ENCODE measurements around the gene DNAJC21. TPM values are rescaled to one million over a fixed set of nuclear protein-coding genes. Genes with fewer than 3 reads are reported as not detected.

DNAJC21 gene
- total RNA-seq, 1 experiment from 2014 or later, result 34.7 TPM

- TF ChIP-seq REST (IDR thresholded peaks at IDR 0.05; ENCODE audit: low read depth) (no peak), EGR1 (IDR thresholded peaks at IDR 0.05; ENCODE audit: low read depth) (no peak), ZNF274 (IDR thresholded peaks at IDR 0.05; ENCODE audit: low read depth, low read length) (no peak), FOSL1 (IDR thresholded peaks at IDR 0.05; ENCODE audit: low read depth) (no peak), YY1 (IDR thresholded peaks at IDR 0.05; ENCODE audit: extremely low read depth, insufficient replicate concordance, low read depth, low read length) (no peak)
Observed at GRCh38 chr5:35004200-35004599, 74.8 kb downstream of the DNAJC21 start (continued).

- ChIA-PET CTCF (interaction anchor here (1.8 kb wide), 1 partner anchor 11 kb away, joined by 18 read pairs; no protein-coding TSS in a partner anchor), RAD21 (ENCODE audit: low non-redundant PET in 1 of 2, low total read pairs in 2 of 2, uncharacterized antibody in 2 of 2, unreplicated experiment in 2 of 2) (no interaction called here), POLR2A (no interaction called here)
- H3K9me2 ChIP-seq (ENCODE audit: insufficient read depth), result no peaks in the 10 kb centered on the region
- no peak overlapping the region for H3K4me3 ChIP-seq (replicated peaks in 1 of 2; ENCODE audit: low read depth in 1 of 2, low read length in 2 of 2)
- no peak overlapping the region for H2AFZ ChIP-seq (ENCODE audit: low read depth, low read length, poor library complexity, severe bottlenecking)
- BruUV-seq (replicated peaks), result no TSS peak
- H3K36me3 ChIP-seq (ENCODE audit: control insufficient read depth in 1 of 2, insufficient read depth in 2 of 2, low read length in 2 of 2), result no peaks in the 10 kb centered on the region
- ATAC-seq, result no peak
- H3K27ac ChIP-seq (ENCODE audit: low read depth, low read length), result no peak overlapping the region
- no peaks in the 10 kb centered on the region for H4K20me1 ChIP-seq (ENCODE audit: insufficient read depth)
- H3K4me1 ChIP-seq (ENCODE audit: control insufficient read depth in 1 of 2, insufficient read depth in 2 of 2, low read length in 2 of 2), result no peaks in the 10 kb centered on the region; a peak in 1 of 4 replicates
- H3K9ac ChIP-seq (ENCODE audit: low read length), result no peak overlapping the region
- no peak for DNase-seq (ENCODE audit: low read depth, low spot score)
- intact Hi-C loops (cut with micrococcal nuclease), result no loop called here
- H3K4me2 ChIP-seq (ENCODE audit: low read length), result no peak overlapping the region
- 0 out of 2 replicates have a peak, but pooled peaks cover 18% of the 10 kb centered on the region for H3K27me3 ChIP-seq (ENCODE audit: insufficient read depth, low read length)
- H3K79me2 ChIP-seq (ENCODE audit: insufficient read depth, low read length), result no peaks in the 10 kb centered on the region
- H3K9me3 ChIP-seq (ENCODE audit: control insufficient read depth in 1 of 2, insufficient read depth in 1 of 2, low read depth in 1 of 2, low read length in 2 of 2), result no peaks in the 10 kb centered on the region
- TF ChIP-seq POLR2A (IDR thresholded peaks at IDR 0.05; ENCODE audit: borderline replicate concordance, extremely low read depth, insufficient read depth, insufficient read length), result no peak
- no peak for TF ChIP-seq CBX3 (IDR thresholded peaks at IDR 0.05; ENCODE audit: low read depth)
- TF ChIP-seq ZBTB33 (IDR thresholded peaks at IDR 0.05; ENCODE audit: extremely low read depth, insufficient replicate concordance, low read length), result no peak
- TF ChIP-seq FOSL1 (IDR thresholded peaks at IDR 0.05; ENCODE audit: low read depth), result no peak
- no peak for TF ChIP-seq YY1 (IDR thresholded peaks at IDR 0.05; ENCODE audit: extremely low read depth, insufficient replicate concordance, low read depth, low read length)
- no peak for TF ChIP-seq CEBPB (IDR thresholded peaks at IDR 0.05; ENCODE audit: low read depth)
- TF ChIP-seq SP1 (IDR thresholded peaks at IDR 0.05; ENCODE audit: low read depth), result no peak
- no peak for TF ChIP-seq CTCF (IDR thresholded peaks at IDR 0.05 in 2 of 3, conservative IDR thresholded peaks at IDR 0.05 in 1 of 3; ENCODE audit: borderline replicate concordance in 1 of 3, insufficient read depth in 1 of 3, low read depth in 2 of 3, low read length in 2 of 3)
- no peak for TF ChIP-seq REST (IDR thresholded peaks at IDR 0.05; ENCODE audit: low read depth)
- no peak for TF ChIP-seq EGR1 (IDR thresholded peaks at IDR 0.05; ENCODE audit: low read depth)
- TF ChIP-seq EZH2 (IDR thresholded peaks at IDR 0.05), result no peak
- TF ChIP-seq SRF (IDR thresholded peaks at IDR 0.05; ENCODE audit: low read depth), result no peak
Observed at GRCh38 chr5:35004771-35005170, 75.4 kb downstream of the DNAJC21 start.
